Measurements from ENCODE around the gene PALS2.

The PALS2 gene, protein sequence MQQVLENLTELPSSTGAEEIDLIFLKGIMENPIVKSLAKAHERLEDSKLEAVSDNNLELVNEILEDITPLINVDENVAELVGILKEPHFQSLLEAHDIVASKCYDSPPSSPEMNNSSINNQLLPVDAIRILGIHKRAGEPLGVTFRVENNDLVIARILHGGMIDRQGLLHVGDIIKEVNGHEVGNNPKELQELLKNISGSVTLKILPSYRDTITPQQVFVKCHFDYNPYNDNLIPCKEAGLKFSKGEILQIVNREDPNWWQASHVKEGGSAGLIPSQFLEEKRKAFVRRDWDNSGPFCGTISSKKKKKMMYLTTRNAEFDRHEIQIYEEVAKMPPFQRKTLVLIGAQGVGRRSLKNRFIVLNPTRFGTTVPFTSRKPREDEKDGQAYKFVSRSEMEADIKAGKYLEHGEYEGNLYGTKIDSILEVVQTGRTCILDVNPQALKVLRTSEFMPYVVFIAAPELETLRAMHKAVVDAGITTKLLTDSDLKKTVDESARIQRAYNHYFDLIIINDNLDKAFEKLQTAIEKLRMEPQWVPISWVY

DNA sequence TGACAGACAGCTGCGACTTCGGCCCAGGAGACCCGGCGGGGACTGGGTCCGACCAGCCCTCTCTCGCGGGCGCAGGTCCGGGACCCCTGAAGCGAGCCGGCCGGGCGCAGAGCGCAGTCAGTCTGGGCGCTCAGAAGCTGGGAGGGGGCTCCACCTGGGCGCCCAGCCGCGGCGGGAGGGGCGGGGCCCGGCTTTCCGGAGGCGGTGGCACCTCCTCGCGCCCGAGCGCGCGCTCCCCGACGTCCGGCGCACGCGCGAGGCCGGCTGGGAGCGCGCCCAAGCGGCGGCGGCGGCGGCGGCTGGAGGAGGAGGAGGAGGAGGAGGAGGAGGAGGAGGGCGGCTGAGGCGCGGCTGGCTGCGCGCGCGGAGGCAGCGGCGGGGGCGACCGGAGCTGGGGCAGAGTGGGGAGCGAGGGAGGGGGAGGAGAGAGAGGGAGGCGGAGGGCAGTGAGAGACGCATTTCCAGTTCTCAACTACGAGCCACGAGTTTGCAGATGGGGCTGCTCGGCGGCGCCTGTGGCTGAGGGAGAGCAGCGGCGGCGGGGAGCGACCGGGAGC lies at the start of gene PALS2:
TSS of gene PALS2 (plus strand) at position 456 of the 557 bp plus-strand sequence. CDS start 50,216 bp downstream, outside the sequence.
- peak; percentile 81 for DNase-seq (ENCODE audit: low spot score)

DNA sequence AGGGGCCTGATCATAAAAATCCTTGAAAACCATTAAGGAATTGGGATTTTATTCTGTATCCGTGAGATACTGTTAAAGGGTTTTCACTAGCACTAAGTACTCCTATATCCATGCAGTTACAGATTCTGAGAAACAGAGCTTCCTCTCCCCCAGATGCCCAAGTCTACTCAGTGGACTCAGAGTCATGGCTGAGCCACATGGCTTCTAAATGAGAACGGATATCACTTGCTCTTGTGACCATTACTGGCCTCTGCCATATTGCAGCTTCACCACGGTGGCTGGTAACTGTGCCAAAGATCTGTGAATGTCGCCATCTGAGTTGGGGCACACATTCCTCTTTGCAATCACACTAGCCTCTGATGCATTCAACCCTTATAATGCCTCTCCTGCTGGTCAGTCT lies 42.0 kb upstream of the PALS2 start:
- DNase-seq (ENCODE audit: low spot score): no peak

- DNase-seq (ENCODE audit: low spot score): no peak
Observed at GRCh38 chr7:24536682-24537081, 36.6 kb upstream of the PALS2 start.

- DNase-seq (ENCODE audit: low spot score): no peak
Observed at GRCh38 chr7:24540956-24541355, 32.3 kb upstream of the PALS2 start.

DNA sequence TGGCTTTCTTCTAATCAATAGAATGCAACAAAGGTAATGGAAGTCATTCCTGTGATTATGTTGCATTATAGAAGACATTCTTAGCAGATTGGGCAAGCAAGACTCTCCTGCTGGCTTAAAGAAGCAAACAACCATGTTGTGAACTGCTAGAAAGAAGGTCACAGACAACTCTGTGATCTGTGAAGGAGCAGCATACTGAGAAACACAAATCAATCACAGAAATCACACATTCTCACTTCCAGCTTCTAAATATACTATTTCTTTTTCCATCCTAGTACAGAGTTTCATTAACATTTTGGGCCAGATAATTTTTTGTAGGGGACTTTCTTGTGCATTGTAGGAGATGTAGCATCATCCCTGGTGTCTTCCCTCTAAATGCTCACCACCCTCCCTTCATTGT lies 28.0 kb upstream of the PALS2 start:
- no peak for DNase-seq (ENCODE audit: low spot score)

DNA sequence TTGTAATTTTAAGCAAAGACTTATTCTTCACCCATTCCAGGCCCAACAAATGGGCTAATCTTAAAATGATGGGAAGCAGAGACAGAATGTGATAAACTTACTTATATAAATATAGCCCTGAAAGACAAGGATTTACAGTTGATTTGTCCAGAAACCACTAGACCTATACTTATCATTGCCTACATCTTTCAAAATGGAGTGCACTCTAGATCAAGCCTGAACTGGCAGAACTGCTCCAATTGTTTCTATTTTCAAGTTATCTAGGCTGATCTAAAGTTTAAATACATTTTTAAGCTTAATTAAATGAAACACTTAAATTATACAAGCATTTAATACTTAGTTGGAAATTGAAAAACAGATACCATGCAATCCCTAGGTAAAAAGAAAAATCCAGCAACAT lies 24.9 kb upstream of the PALS2 start:
- DNase-seq (ENCODE audit: low spot score): no peak

- DNase-seq (ENCODE audit: low spot score): no peak
Observed at GRCh38 chr7:24549991-24550390, 23.3 kb upstream of the PALS2 start.

DNA sequence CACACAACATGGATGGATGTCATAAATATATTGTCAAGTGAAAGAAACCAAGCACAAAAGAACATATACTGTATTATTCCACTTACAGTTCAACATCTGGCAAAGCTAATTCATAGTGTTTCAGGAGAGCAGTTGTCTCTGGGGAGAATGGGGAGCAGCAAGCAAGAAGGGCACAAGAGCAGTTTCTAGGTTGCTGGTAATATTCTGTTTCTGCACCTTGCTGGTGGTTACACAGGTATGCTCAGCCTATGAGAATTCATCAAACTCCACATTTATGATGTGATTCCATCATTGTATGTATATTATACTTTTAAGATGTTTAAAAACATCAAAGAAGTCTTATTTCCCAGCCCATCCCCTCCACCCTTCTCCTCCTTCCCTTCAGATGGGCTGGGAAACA lies 18.1 kb upstream of the PALS2 start:
- DNase-seq (ENCODE audit: low spot score): no peak

GRCh38 chr7:24555719-24556118 lies 17.5 kb upstream of the PALS2 start:
- DNase-seq (ENCODE audit: low spot score): no peak

DNA sequence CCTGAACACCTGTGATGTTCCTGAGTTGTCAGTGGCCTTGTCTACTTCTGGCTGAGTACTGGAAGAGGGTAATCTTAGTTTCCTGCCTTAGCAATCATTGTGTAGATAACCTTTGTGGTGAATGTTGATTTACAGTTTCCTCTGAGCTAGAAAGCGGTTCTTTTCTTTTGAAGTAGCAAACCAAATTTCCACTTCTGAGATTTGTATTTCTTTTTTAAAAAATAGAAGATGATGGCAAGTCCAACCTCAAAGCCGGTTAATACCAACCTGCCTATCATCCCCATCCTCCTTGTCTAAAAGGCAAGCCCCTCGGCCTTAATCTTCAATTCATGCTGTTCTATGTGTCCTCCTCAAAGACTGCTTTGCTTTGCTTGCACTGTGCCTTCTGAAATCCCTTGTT lies 12.5 kb upstream of the PALS2 start:
- DNase-seq (ENCODE audit: low spot score): no peak

DNA sequence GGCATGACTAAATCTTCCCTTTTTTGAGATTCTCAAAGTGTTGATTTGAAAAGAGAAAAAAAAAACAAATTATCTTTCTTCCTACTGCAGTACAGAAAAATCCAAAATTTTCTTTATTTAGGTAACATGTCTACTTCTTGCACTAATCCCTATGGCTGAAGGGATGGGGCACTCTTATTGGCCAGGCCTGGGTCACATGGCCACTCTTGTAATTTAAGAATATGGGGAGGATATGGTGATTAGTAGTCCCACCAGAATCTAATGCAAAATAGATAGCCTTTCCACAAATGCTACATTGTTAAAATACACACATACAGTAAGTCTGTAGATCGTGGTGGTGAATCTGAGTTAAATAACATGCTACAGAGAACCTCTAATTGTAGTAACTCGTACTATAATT lies 7.0 kb upstream of the PALS2 start:
- DNase-seq (ENCODE audit: low spot score): no peak

DNA sequence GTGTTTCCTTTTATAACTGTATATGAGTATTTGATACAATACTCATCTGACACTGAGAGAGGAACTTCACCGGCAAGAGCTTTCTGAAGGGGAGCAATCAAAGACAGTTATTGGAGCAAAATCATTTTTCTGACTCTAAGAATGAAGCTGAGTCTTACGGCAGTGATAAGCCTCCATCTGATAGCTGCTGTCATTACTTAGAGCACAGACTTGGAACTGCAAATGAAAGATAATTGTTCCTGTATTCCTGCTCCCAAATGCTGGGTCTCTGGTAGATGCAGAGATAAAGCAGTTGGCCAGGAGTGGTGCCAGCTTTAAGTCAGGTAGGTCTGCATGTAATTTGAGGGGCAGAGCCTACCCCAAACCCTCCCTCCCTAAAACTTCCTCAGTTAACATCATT lies 2.3 kb upstream of the PALS2 start:
- no peak for DNase-seq (ENCODE audit: low spot score)

DNA sequence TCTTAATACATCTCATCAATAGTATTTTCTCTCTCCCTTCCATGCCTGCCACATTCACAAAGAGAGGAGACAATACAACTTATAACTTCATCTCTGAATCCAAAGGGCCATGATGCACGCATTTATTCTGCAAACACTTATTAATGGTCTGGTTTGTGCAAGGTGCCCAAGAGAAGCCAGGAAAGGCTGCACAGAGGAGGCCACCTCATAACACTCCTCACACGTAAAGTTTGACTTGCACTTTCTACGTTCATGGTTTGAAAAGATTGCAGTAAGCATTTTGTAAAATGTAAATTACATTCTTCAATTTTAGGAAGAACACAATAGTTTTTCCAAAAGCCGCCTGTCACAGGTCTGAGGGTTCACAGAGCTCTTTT lies 1.2 kb upstream of the PALS2 start:
- no peak for DNase-seq (ENCODE audit: low spot score)

DNA sequence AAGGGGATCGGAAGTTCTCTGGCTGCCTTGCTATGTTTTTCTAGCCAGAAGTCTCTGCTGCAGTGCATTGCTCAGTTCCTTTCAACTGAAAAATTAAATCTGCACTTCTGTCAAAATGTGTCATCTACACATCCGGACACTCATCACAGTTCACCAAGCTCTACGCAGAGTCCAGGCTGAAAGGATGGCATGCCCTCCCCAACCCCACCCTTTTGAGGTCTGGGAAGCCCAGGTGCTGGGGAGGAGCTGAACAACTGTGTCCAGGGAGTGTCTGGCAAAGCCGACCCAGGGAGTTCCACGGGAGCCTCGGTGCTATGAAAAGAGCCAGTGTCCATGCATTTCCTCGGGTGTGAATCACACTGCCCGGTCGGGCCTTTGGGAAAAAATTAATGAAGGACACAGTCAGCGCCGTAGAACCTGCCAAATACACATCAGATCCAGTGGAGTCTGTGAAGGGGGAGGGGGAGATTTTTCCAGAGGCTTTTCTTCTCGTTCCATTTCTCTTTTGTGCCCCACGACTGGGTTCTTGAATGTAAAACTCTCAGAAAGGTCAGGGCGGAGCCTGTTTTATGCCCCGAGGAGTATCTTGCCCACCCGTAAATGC lies 757 bp upstream of the PALS2 start:
- peak; percentile 46 for DNase-seq (ENCODE audit: low spot score)

DNA sequence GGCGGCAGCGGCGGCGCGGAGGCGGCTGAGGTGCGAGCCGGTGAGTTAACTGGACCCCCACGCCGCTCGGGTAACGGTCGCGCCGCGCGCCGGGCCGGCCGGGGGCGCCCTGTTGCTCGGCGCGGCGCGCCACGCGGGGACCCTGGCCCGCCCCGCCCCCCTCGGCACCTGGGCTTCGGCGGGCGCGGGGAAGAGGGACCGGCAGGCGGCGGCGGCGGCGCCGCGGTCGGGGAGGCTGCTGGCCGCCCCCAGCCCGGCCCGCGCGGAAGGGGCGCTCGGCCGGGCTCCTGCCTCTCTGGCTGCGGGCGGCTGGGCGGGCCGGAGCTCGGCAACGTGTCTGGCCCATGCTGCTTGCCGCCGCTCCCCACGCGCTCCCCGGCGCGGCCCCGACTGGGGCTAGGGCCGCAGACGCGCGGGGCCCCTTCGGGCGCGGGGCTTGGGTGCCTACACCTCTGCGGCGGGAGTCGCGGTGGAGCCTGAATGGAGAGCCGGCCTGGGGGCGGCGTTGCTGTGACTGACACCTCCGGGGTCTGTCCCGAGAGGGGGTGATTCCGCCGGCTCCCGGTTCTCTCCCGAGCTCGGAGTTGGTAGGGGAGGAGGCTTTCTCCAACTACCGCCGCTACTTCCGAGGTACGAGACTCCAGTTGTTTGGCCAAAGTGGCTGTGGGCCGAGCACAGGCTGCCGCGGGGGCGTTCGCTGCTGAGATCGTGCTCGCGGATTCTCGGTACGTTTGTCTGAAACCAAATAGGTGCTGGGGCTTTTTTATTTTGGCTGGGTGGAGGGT lies 494 bp downstream of the PALS2 start:
- DNase-seq (ENCODE audit: low spot score): peak; percentile 47

DNA sequence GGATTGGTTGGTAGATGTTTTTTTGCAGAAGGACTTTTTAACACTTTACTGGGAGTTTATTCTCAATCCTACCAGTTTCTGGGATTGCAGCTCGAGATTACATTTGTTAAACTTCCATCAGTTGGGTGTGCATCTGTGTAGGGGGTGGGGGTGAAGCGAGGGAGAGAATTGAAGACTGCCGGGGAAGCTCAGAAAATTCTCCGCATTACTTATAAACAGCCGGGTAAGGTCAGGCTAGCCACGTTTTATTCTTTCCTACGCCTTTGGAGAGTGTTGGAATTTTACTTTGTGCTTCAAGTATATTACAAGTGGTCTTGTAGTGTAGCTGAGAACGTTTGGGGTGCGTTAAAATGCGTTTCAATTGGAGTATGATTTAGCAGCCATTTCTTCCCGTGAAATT lies 1.1 kb downstream of the PALS2 start:
- no peak for DNase-seq (ENCODE audit: low spot score)

DNA sequence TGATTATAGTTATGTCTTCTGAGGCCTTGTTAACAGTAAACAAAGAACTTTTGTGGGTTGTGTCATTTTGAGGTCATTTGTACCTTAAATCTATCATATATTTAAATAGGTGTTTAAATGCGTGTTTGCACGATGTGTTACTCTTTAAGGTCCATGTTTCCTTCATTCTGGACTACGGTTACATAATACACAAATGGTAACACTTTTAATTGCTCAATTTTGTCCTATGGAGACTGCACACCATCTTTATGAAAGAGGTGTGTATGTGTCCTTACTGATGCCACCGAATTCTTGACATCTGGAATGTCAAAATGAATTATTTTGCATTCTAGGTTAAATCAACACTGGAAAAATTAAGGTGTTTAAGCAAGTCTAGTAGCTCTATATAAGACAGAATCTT lies 1.7 kb downstream of the PALS2 start:
- no peak for DNase-seq (ENCODE audit: low spot score)

DNA sequence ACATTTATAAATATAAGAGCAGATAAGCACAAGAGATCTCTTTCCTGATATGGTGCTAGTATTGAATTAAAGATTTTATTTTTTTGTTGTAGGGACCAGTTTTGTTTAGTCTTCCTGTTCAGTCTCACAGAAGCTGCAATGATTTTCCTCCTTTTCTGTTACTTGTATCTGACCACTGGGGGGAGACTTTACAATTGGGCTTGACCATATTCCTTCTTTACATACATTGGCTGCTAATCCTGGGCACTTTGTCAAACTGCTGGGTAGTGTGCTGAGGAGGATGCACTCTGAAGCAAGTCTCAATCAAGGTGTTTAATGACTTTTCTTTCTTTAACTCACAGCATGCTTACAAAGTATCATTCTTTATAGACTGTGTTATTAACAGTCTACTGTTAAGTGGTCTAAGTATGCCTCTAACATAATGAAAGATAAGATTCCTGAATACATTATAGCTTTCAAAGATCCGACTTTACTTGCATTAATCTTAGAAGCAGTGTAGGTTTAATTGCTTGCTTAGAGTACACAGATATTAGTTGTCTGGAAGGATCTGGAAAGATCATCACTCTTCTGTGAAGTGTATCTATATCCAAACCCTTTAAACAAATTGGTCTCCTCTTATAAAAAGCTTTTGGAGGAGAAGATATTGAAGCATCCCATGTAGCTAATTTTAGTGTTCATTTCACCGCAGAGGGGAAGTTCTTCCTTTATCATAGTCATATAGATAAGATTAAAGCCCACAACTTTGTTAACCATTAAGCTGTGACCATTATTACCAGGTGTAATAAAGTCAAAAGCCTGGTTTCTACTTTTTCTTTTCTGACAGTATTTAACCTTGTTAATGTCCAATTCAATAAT lies 3.1 kb downstream of the PALS2 start:
- DNase-seq (ENCODE audit: low spot score): peak; percentile 84

DNA sequence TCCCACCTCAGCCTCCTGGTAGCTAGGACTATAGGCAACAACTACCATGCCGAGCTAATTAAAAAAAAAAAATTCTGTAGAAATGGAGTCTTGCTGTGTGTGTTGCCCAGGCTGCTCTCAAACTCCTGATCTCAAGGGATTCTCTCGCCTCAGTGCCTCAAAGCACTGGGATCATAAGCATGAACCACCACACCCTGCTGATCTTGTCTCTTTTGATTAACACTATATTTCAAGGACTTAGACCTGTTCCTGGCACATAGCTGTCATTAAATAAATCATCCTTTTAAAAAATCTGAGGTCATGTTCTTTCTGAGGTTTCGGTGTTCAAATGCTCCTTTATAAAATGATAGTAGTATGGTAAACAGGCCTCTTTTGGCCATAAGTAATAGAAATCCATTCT lies 4.8 kb downstream of the PALS2 start:
- DNase-seq (ENCODE audit: low spot score): no peak

DNA sequence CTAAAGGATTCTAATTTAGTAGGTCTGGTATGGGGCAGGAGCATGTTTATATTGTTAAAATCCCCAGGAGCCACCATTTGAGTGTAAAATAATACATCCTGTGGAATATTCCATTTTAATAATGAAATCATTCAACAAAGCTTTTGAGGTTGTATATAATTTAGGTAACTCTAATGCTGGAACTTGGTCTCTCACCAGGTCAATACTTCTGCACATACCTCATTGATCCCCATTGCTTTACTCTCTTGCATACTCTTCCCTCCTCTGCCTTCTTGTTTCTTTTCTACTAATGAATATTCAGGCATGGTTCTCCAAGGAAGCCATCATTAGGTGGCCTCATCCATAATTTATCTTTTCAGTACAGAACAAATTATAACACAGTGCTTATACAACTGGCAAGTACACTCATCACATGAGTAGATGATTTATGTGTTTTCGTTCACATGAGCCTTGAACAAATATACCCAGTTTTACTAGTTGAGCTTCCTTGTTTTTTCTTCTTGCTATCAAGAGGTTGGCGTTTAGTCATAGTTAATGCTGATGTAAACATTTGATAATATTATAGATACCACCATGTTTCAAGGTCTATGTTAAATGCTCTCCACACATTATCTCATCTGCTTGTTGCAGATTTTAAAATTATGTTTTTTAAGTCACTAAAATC lies 7.2 kb downstream of the PALS2 start:
- DNase-seq (ENCODE audit: low spot score): no peak

GRCh38 chr7:24582166-24582565 lies 8.9 kb downstream of the PALS2 start:
- DNase-seq (ENCODE audit: low spot score): no peak
